Measurements from ENCODE around the gene GRIN2B.

GRCh38 chr12:13959131-13959723 is 22.2 kb downstream of the GRIN2B start:
- TF ChIP-seq, protein P1, sequence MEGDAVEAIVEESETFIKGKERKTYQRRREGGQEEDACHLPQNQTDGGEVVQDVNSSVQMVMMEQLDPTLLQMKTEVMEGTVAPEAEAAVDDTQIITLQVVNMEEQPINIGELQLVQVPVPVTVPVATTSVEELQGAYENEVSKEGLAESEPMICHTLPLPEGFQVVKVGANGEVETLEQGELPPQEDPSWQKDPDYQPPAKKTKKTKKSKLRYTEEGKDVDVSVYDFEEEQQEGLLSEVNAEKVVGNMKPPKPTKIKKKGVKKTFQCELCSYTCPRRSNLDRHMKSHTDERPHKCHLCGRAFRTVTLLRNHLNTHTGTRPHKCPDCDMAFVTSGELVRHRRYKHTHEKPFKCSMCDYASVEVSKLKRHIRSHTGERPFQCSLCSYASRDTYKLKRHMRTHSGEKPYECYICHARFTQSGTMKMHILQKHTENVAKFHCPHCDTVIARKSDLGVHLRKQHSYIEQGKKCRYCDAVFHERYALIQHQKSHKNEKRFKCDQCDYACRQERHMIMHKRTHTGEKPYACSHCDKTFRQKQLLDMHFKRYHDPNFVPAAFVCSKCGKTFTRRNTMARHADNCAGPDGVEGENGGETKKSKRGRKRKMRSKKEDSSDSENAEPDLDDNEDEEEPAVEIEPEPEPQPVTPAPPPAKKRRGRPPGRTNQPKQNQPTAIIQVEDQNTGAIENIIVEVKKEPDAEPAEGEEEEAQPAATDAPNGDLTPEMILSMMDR (IDR thresholded peaks at IDR 0.05) = no peak
- no peak for TF ChIP-seq POLR2AphosphoS5 (IDR thresholded peaks at IDR 0.05; ENCODE audit: insufficient read depth in 1 of 2, low read depth in 1 of 2)
